Left ventricle myocardium inferior (tissue), 1 donor: ENCODE data around the gene NAT14. TPM values are rescaled to one million over a fixed set of nuclear protein-coding genes. Genes with fewer than 3 reads are reported as not detected.

Source experiments
- DNase-seq: peaks from one replicate; pipeline ENCODE4 v3.0.0-alpha.2; 2020
- H3K27ac ChIP-seq: fragments of 200-600 bp; replicated peaks from 2 replicates; pipeline ENCODE4 v1.8.0; 2021
- H3K27me3 ChIP-seq: fragments of 200-600 bp; 2 replicates; pipeline ENCODE4 v1.8.0; 2021; ENCODE audit warnings: low read depth
- H3K36me3 ChIP-seq: fragments of 200-600 bp; 2 replicates; pipeline ENCODE4 v1.8.0; 2021
- H3K4me1 ChIP-seq: fragments of 200-600 bp; 2 replicates; pipeline ENCODE4 v1.8.0; 2021
- H3K4me3 ChIP-seq: fragments of 200-600 bp; 2 replicates; pipeline ENCODE4 v1.8.0; 2021; ENCODE audit warnings: mild to moderate bottlenecking, moderate library complexity
- H3K9me3 ChIP-seq: fragments of 200-600 bp; replicated peaks from 2 replicates; pipeline ENCODE4 v1.8.0; 2021
- CTCF ChIP-seq: fragments of 200-600 bp; IDR thresholded peaks from 2 replicates; pipeline ENCODE4 v1.8.0; 2021; ENCODE audit warnings: antibody characterized with exemption, mild to moderate bottlenecking, borderline replicate concordance
- intact Hi-C: fragments of 100-400 bp; cut with micrococcal nuclease; formaldehyde crosslinking; loops from one replicate; pipeline ENCODE4 v1.11.0; 2022
- total RNA-seq: library from RNA; stranded (reverse); fragmentation: NEBNext Ultra II Directional; extraction: Animal tissue kit (Norgen Biotek cat#: 25700); gene quantifications from one replicate; pipeline ENCODE4 v1.2.1, GENCODE V29; 2021
- donor health status: DM: no; HTN: yes; CAD: no; lungs with severe emphysema.

Gene NAT14
- total RNA-seq, 1 donor from 2014 or later, result 5.2 TPM

- no peak overlapping the region for H3K27ac ChIP-seq
- intact Hi-C loops, result loop anchor here (5.0 kb wide), 1 partner anchor 88 kb away; the partner anchor contains the start of gene ZNF865
- no peak for DNase-seq
- H3K4me3 ChIP-seq, result no peak overlapping the region
- H3K36me3 ChIP-seq, result no peaks in the 10 kb centered on the region
- H3K27me3 ChIP-seq, result no peaks in the 10 kb centered on the region
- TF ChIP-seq CTCF, result no peak
- H3K4me1 ChIP-seq, result peaks cover 20% of the 10 kb centered on the region
- no peaks in the 10 kb centered on the region for H3K9me3 ChIP-seq
Observed at GRCh38 chr19:55519451-55520311, 34.7 kb downstream of the NAT14 start.

GRCh38 chr19:55520691-55521292 is 35.8 kb downstream of the NAT14 start:
- no peak overlapping the region for H3K4me3 ChIP-seq
- no peaks in the 10 kb centered on the region for H3K36me3 ChIP-seq
- no peak overlapping the region for H3K27ac ChIP-seq
- no peak for DNase-seq
- H3K9me3 ChIP-seq, result no peaks in the 10 kb centered on the region
- no peaks in the 10 kb centered on the region for H3K27me3 ChIP-seq
- intact Hi-C loops, result no loop called here
- H3K4me1 ChIP-seq, result peaks cover 23% of the 10 kb centered on the region
- TF ChIP-seq CTCF, result no peak

GRCh38 chr19:55525289-55526101 is 40.5 kb downstream of the NAT14 start:
- Histone ChIP-seq H3K9me3 (no peaks in the 10 kb centered on the region), H3K4me3 (peak overlapping the region; percentile 38), H3K36me3 (no peaks in the 10 kb centered on the region), H3K4me1 (peaks cover 27% of the 10 kb centered on the region), H3K27ac (peak overlapping the region; percentile 81), H3K27me3 (peaks cover 15% of the 10 kb centered on the region)
- no peak for DNase-seq
- TF ChIP-seq CTCF, result no peak
- intact Hi-C loops, result no loop called here

GRCh38 chr19:55526216-55527196 is 41.5 kb downstream of the NAT14 start:
- no peaks in the 10 kb centered on the region for H3K36me3 ChIP-seq
- H3K27ac ChIP-seq, result peak overlapping the region; percentile 81
- peak overlapping the region; percentile 38 for H3K4me3 ChIP-seq

More at GRCh38 chr19:55526216-55527196, 41.5 kb downstream of the NAT14 start:
- no peaks in the 10 kb centered on the region for H3K9me3 ChIP-seq
- intact Hi-C loops, result no loop called here
- peaks cover 24% of the 10 kb centered on the region for H3K27me3 ChIP-seq
- no peak for TF ChIP-seq CTCF
- H3K4me1 ChIP-seq, result peaks cover 20% of the 10 kb centered on the region
- DNase-seq, result peak; percentile 82
